Measurements from ENCODE around the gene MBLAC1. TPM values are rescaled to one million over a fixed set of nuclear protein-coding genes. Genes with fewer than 3 reads are reported as not detected.

The MBLAC1 gene
- total RNA-seq, 1 experiment from 2014 or later, result 1.6 TPM

GRCh38 chr7:100171087-100171681 lies 44.4 kb downstream of the MBLAC1 start:
- DNase-seq (ENCODE audit: low read depth), result no peak

GRCh38 chr7:100171840-100172239 lies 45.1 kb downstream of the MBLAC1 start:
- DNase-seq (ENCODE audit: low read depth), result no peak

- no peak for DNase-seq (ENCODE audit: low read depth)
Observed at GRCh38 chr7:100173806-100174495, 47.2 kb downstream of the MBLAC1 start.

- no peak for DNase-seq (ENCODE audit: low read depth)
Observed at GRCh38 chr7:100174582-100174981, 47.8 kb downstream of the MBLAC1 start.

- no peak for DNase-seq (ENCODE audit: low read depth)
Observed at GRCh38 chr7:100175296-100175935, 48.6 kb downstream of the MBLAC1 start.

- no peak for DNase-seq (ENCODE audit: low read depth)
Observed at GRCh38 chr7:100176096-100177044, 49.6 kb downstream of the MBLAC1 start.

- DNase-seq (ENCODE audit: low read depth), result peak; percentile 97
Observed at GRCh38 chr7:100177045-100178001, 50.6 kb downstream of the MBLAC1 start, which contains the start of the genes GPC2 and STAG3. Gene GPC2 (minus strand): TSS chr7:100177381. CDS start chr7:100177199, 182 bp downstream. Gene STAG3 (plus strand): TSS chr7:100177918. CDS start chr7:100180557, 2,639 bp downstream.

Other genes starting within 250 kb of the MBLAC1 start
- 0.39 TPM in 1 of 2 replicates, not detected in the other for gene OR2AE1, start 249.9 kb upstream of the MBLAC1 start, total RNA-seq (2014; rRNA removed; shearing (Covaris generic))
- gene TRIM4, start 207.4 kb upstream of the MBLAC1 start, total RNA-seq (2014; rRNA removed; shearing (Covaris generic)), result 19.1 and 19.4 TPM in 2 replicates
- 0.12 TPM in 1 of 2 replicates, not detected in the other for gene GJC3, start 197.3 kb upstream of the MBLAC1 start, total RNA-seq (2014; rRNA removed; shearing (Covaris generic))
- 2.1 and 2.2 TPM in 2 replicates for gene AZGP1, start 150.9 kb upstream of the MBLAC1 start, total RNA-seq (2014; rRNA removed; shearing (Covaris generic))
- gene ZKSCAN1, start 111.4 kb upstream of the MBLAC1 start, total RNA-seq (2014; rRNA removed; shearing (Covaris generic)), result 10.2 and 10.7 TPM in 2 replicates
- 13.5 and 15.4 TPM in 2 replicates for gene ZSCAN21, start 77.2 kb upstream of the MBLAC1 start, total RNA-seq (2014; rRNA removed; shearing (Covaris generic))
- 22.6 and 25.1 TPM in 2 replicates for gene ZNF3, start 45.2 kb upstream of the MBLAC1 start, total RNA-seq (2014; rRNA removed; shearing (Covaris generic))
- gene COPS6, start 38.0 kb upstream of the MBLAC1 start, total RNA-seq (2014; rRNA removed; shearing (Covaris generic)), result 63.6 and 83.4 TPM in 2 replicates
- gene MCM7, start 25.6 kb upstream of the MBLAC1 start, total RNA-seq (2014; rRNA removed; shearing (Covaris generic)), result 216 and 221 TPM in 2 replicates
- gene AP4M1, start 25.3 kb upstream of the MBLAC1 start, total RNA-seq (2014; rRNA removed; shearing (Covaris generic)), result 22.6 and 36.8 TPM in 2 replicates
- gene TAF6, start 7.6 kb upstream of the MBLAC1 start, total RNA-seq (2014; rRNA removed; shearing (Covaris generic)), result 66.7 and 80.4 TPM in 2 replicates
- 32.6 and 34.7 TPM in 2 replicates for gene CNPY4, start 7.3 kb upstream of the MBLAC1 start, total RNA-seq (2014; rRNA removed; shearing (Covaris generic))
- gene LAMTOR4, start 22.0 kb downstream of the MBLAC1 start, total RNA-seq (2014; rRNA removed; shearing (Covaris generic)), result 221 and 278 TPM in 2 replicates
- 5.8 and 8.1 TPM in 2 replicates for gene TRAPPC14, start 31.8 kb downstream of the MBLAC1 start, total RNA-seq (2014; rRNA removed; shearing (Covaris generic))
- gene GAL3ST4, start 41.6 kb downstream of the MBLAC1 start, total RNA-seq (2014; rRNA removed; shearing (Covaris generic)), result 10.0 and 10.2 TPM in 2 replicates
- 2.5 and 5.7 TPM in 2 replicates for gene GPC2, start 50.4 kb downstream of the MBLAC1 start, total RNA-seq (2014; rRNA removed; shearing (Covaris generic))
- gene STAG3, start 51.0 kb downstream of the MBLAC1 start, total RNA-seq (2014; rRNA removed; shearing (Covaris generic)), result 2.5 and 3.8 TPM in 2 replicates
- gene PVRIG, start 93.0 kb downstream of the MBLAC1 start, total RNA-seq (2014; rRNA removed; shearing (Covaris generic)), result not detected in 2 replicates
- gene SPDYE3, start 180.7 kb downstream of the MBLAC1 start, total RNA-seq (2014; rRNA removed; shearing (Covaris generic)), result not detected in 2 replicates
- gene PILRB, start 231.2 kb downstream of the MBLAC1 start, total RNA-seq (2014; rRNA removed; shearing (Covaris generic)), result 7.7 and 10.1 TPM in 2 replicates
- not detected in 2 replicates for gene PILRA, start 246.5 kb downstream of the MBLAC1 start, total RNA-seq (2014; rRNA removed; shearing (Covaris generic))